Liver (tissue), 9 donors: ENCODE data around the gene RND3. TPM values are rescaled to one million over a fixed set of nuclear protein-coding genes. Genes with fewer than 3 reads are reported as not detected.

Experiments used
- DNase-seq: peaks from one replicate; pipeline ENCODE4 v3.0.0-alpha.2; 2017; ENCODE audit warnings: low spot score
- H3K27ac ChIP-seq, 2 donors: one replicate each; pipeline ENCODE4 v1.7.0; 2013; ENCODE audit warnings: inconsistent platforms in 2 of 2, low read length in 2 of 2, control low read depth in 1 of 2, low read depth in 1 of 2, mild to moderate bottlenecking in 1 of 2
- H3K27me3 ChIP-seq, 4 donors: one replicate each; pipeline versions ENCODE4 v1.6.1 to v1.7.0; 2013; ENCODE audit warnings: low read length in 3 of 4, inconsistent platforms in 1 of 4, mild to moderate bottlenecking in 1 of 4, moderate library complexity in 1 of 4; ENCODE audit not compliant: control insufficient read depth in 4 of 4, insufficient read depth in 4 of 4
- H3K36me3 ChIP-seq, 4 donors: one replicate each; pipeline versions ENCODE4 v1.6.1 to v1.7.0; 2013; ENCODE audit warnings: low read length in 3 of 4, mild to moderate bottlenecking in 3 of 4, low read depth in 1 of 4, moderate library complexity in 1 of 4; ENCODE audit not compliant: control insufficient read depth in 4 of 4, insufficient read depth in 3 of 4
- H3K4me1 ChIP-seq, 4 donors: one replicate each; pipeline versions ENCODE4 v1.6.1 to v1.7.0; 2013; ENCODE audit warnings: low read length in 3 of 4, mild to moderate bottlenecking in 3 of 4, moderate library complexity in 1 of 4; ENCODE audit not compliant: control insufficient read depth in 4 of 4, insufficient read depth in 4 of 4
- H3K4me3 ChIP-seq, 3 donors: one replicate each; pipeline versions ENCODE4 v1.6.1 to v1.7.0; 2013; ENCODE audit warnings: low read length in 3 of 3, control low read depth in 1 of 3, low read depth in 1 of 3, mild to moderate bottlenecking in 1 of 3
- H3K9ac ChIP-seq, 2 donors: one replicate each; pipeline ENCODE4 v1.7.0; 2013; ENCODE audit warnings: low read length in 2 of 2, mild to moderate bottlenecking in 2 of 2, moderate library complexity in 2 of 2, control low read depth in 1 of 2, low read depth in 1 of 2
- H3K9me3 ChIP-seq, 4 donors: one replicate each; pipeline versions ENCODE4 v1.6.1 to v1.7.0; 2013; ENCODE audit warnings: low read length in 3 of 4; ENCODE audit not compliant: control insufficient read depth in 4 of 4
- ATF3 ChIP-seq: IDR thresholded peaks from 2 replicates; pipeline ENCODE4 v1.6.1; 2016; ENCODE audit warnings: antibody characterized with exemption
- CTCF ChIP-seq: fragments of 150-350 bp; IDR thresholded peaks from 2 replicates; pipeline ENCODE4 v1.5.1; 2017; ENCODE audit warnings: improper control_type of control experiment, low read depth, low read length; ENCODE audit not compliant: missing input control
- EGR1 ChIP-seq, 2 donors: IDR thresholded peaks; 2 replicates each; pipeline ENCODE4 v1.6.1; 2016 to 2018; ENCODE audit warnings: antibody characterized with exemption in 2 of 2, low read depth in 2 of 2
- FOXA1 ChIP-seq: IDR thresholded peaks from 2 replicates; pipeline ENCODE4 v1.6.1; 2016; ENCODE audit warnings: antibody characterized with exemption
- FOXA2 ChIP-seq: IDR thresholded peaks from 2 replicates; pipeline ENCODE4 v1.6.1; 2016; ENCODE audit warnings: antibody characterized with exemption
- GABPA ChIP-seq, 2 donors: IDR thresholded peaks in 1 of 2; conservative IDR thresholded peaks in 1 of 2; 2 replicates each; pipeline ENCODE4 v1.6.1; 2016; ENCODE audit warnings: antibody characterized with exemption in 2 of 2, mild to moderate bottlenecking in 1 of 2, moderate library complexity in 1 of 2
- HNF4A ChIP-seq, 2 donors: conservative IDR thresholded peaks; 2 replicates each; pipeline ENCODE4 v1.6.1; 2016; ENCODE audit warnings: antibody characterized with exemption in 2 of 2, mild to moderate bottlenecking in 2 of 2
- HNF4G ChIP-seq: IDR thresholded peaks from 2 replicates; pipeline ENCODE4 v1.6.1; 2016; ENCODE audit warnings: antibody characterized with exemption
- JUND ChIP-seq, 2 donors: IDR thresholded peaks; 2 replicates each; pipeline ENCODE4 v1.6.1; 2016; ENCODE audit warnings: antibody characterized with exemption in 2 of 2
- MAX ChIP-seq: IDR thresholded peaks from 2 replicates; pipeline ENCODE4 v1.6.1; 2016; ENCODE audit warnings: antibody characterized with exemption
- NR2F2 ChIP-seq: IDR thresholded peaks from 2 replicates; pipeline ENCODE4 v1.6.1; 2016; ENCODE audit warnings: antibody characterized with exemption
- REST ChIP-seq: IDR thresholded peaks from 2 replicates; pipeline ENCODE4 v1.6.1; 2016; ENCODE audit warnings: antibody characterized with exemption, mild to moderate bottlenecking
- RXRA ChIP-seq, 2 donors: IDR thresholded peaks; 2 replicates each; pipeline ENCODE4 v1.6.1; 2017 to 2018; ENCODE audit warnings: antibody characterized with exemption in 2 of 2, mild to moderate bottlenecking in 1 of 2
- SP1 ChIP-seq: IDR thresholded peaks from 2 replicates; pipeline ENCODE4 v1.6.1; 2018; ENCODE audit warnings: antibody characterized with exemption, mild to moderate bottlenecking
- TAF1 ChIP-seq: conservative IDR thresholded peaks from 2 replicates; pipeline ENCODE4 v1.6.1; 2016; ENCODE audit warnings: antibody characterized with exemption, mild to moderate bottlenecking
- YY1 ChIP-seq: IDR thresholded peaks from 2 replicates; pipeline ENCODE4 v1.6.1; 2016; ENCODE audit warnings: antibody characterized with exemption, mild to moderate bottlenecking
- ZBTB33 ChIP-seq: IDR thresholded peaks from 2 replicates; pipeline ENCODE4 v1.6.1; 2016; ENCODE audit warnings: antibody characterized with exemption
- WGBS: extraction: QIAGEN DNeasy Blood & Tissue Kit; methylation state at CpG from one replicate; pipeline ENCODE4 v1.1.7; 2013; 5-methylcytosine and 5-hydroxymethylcytosine counted together
- polyA plus RNA-seq, 2 donors: library from polyadenylated mRNA; stranded (reverse) in 1 of 2; unstranded in 1 of 2; fragments of 200-250 nt in 1 of 2; fragments of >200 nt in 1 of 2; fragmentation: Nextera tagmentation in 1 of 2; extraction: Ambion mirVana in 1 of 2; gene quantifications; one replicate each; pipeline versions ENCODE4 v1.2.1 to v1.2.3, GENCODE V29; 2013 to 2015
- total RNA-seq, 2 donors: library from RNA; depleted of rRNA; stranded (reverse); fragments of >200 nt; gene quantifications; one replicate each; pipeline ENCODE4 v1.2.3, GENCODE V29; 2014
- donor health status: healthy.
- donor health status: healthy.
- donor health status: healthy.
- donor health status: healthy.
- donor health status: healthy.

RND3 gene
- total and polyA plus RNA-seq, 4 donors: 14.8 to 30.0 (median 21.6) TPM

- H3K9me3 ChIP-seq: no peaks in the 10 kb centered on the region
- no peaks in the 10 kb centered on the region for H3K4me1 ChIP-seq
- H3K27me3 ChIP-seq: no peaks in the 10 kb centered on the region
- H3K27ac ChIP-seq: no peak overlapping the region
- TF ChIP-seq ZBTB33 (no peak), EGR1 (IDR thresholded peaks at IDR 0.05; ENCODE audit: low read depth in 2 of 2) (no peak), RXRA (IDR thresholded peaks at IDR 0.05) (no peak), REST (no peak), FOXA2 (no peak), SP1 (no peak), TAF1 (no peak), MAX (no peak), YY1 (no peak), GABPA (IDR thresholded peaks at IDR 0.05 in 1 of 2, conservative IDR thresholded peaks at IDR 0.05 in 1 of 2) (no peak), FOXA1 (no peak)
- no peak overlapping the region for H3K9ac ChIP-seq
- WGBS: 78% methylated on average over 1 of the region's 1 CpG
- H3K4me3 ChIP-seq: no peak overlapping the region
- peaks cover 0 to 11% (median 11%) of the 10 kb centered on the region in 4 donors for H3K36me3 ChIP-seq
- DNase-seq: no peak
Observed at GRCh38 chr2:150464270-150464669, 23.2 kb downstream of the RND3 start.

- Histone ChIP-seq H3K9me3 (no peaks in the 10 kb centered on the region), H3K27ac (no peak overlapping the region), H3K4me3 (no peak overlapping the region), H3K27me3 (no peaks in the 10 kb centered on the region), H3K4me1 (no peaks in the 10 kb centered on the region), H3K36me3 (no peaks in the 10 kb centered on the region), H3K9ac (no peak overlapping the region)
- no peak for DNase-seq
- no peak for TF ChIP-seq RXRA (IDR thresholded peaks at IDR 0.05)
- no peak for TF ChIP-seq TAF1
- no peak for TF ChIP-seq MAX
- TF ChIP-seq GABPA (IDR thresholded peaks at IDR 0.05 in 1 of 2, conservative IDR thresholded peaks at IDR 0.05 in 1 of 2): no peak
- no peak for TF ChIP-seq REST
- TF ChIP-seq FOXA2: no peak
- no peak for TF ChIP-seq HNF4A (conservative IDR thresholded peaks at IDR 0.05)
- TF ChIP-seq FOXA1: no peak
- no peak for TF ChIP-seq NR2F2
- TF ChIP-seq ZBTB33: no peak
- TF ChIP-seq YY1: no peak
- no peak for TF ChIP-seq HNF4G
- no peak for TF ChIP-seq ATF3
- TF ChIP-seq JUND (IDR thresholded peaks at IDR 0.05): no peak
- TF ChIP-seq EGR1 (IDR thresholded peaks at IDR 0.05; ENCODE audit: low read depth in 2 of 2): no peak
- TF ChIP-seq CTCF: no peak
- WGBS: 83% methylated on average over 2 of the region's 2 CpGs
Observed at GRCh38 chr2:150462770-150463169, 24.7 kb downstream of the RND3 start.
